ENCODE results near the gene PRSS38. TPM values are rescaled to one million over a fixed set of nuclear protein-coding genes. Genes with fewer than 3 reads are reported as not detected.

The PRSS38 gene
- total RNA-seq, 2 donors from 2014 or later: not detected

DNA sequence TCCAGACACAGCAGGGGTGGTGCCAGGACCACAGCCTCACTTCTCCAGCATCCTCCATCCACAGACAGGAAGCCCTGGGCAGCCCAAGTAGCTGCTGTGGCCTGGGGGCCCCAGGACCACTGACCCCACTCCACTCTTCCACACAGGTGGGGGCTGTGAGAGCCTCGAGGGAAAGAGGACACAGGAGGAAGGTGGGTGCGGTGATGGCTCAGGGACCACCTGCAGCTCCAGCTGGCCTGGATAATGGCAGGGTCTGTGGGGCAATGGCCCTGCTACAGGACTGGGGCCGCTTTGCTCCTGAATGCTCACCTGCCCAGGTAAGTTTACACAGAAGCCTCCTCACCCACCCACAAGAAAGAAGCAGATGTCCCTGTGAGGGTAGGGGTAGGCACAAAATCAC, 18.3 kb upstream of the PRSS38 start:
- Mint-ChIP-seq H3K4me1 (peaks cover 2% of the 10 kb centered on the region), H3K27me3 (ENCODE audit: insufficient read depth) (peaks cover 9% of the 10 kb centered on the region), H3K36me3 (ENCODE audit: low read depth) (no peaks in the 10 kb centered on the region), H3K9me3 (no peaks in the 10 kb centered on the region), H3K27ac (no peak overlapping the region), H3K4me3 (no peak overlapping the region)
- Histone ChIP-seq H3K9ac (ENCODE audit: extremely low read depth, low read length, poor library complexity, severe bottlenecking) (no peak overlapping the region), H3K9me3 (ENCODE audit: control insufficient read depth, low read length) (no peaks in the 10 kb centered on the region), H3K36me3 (ENCODE audit: control insufficient read depth, insufficient read depth, low read length) (no peaks in the 10 kb centered on the region), H3K4me3 (ENCODE audit: low read length) (no peak overlapping the region), H3K27me3 (ENCODE audit: control insufficient read depth, insufficient read depth, low read length, poor library complexity, severe bottlenecking) (peaks cover 10% of the 10 kb centered on the region), H3K27ac (ENCODE audit: low read depth, low read length) (no peak overlapping the region), H3K4me1 (ENCODE audit: control insufficient read depth, insufficient read depth, low read length) (peaks cover 8% of the 10 kb centered on the region)
- no peak for DNase-seq
- TF ChIP-seq, protein P1, sequence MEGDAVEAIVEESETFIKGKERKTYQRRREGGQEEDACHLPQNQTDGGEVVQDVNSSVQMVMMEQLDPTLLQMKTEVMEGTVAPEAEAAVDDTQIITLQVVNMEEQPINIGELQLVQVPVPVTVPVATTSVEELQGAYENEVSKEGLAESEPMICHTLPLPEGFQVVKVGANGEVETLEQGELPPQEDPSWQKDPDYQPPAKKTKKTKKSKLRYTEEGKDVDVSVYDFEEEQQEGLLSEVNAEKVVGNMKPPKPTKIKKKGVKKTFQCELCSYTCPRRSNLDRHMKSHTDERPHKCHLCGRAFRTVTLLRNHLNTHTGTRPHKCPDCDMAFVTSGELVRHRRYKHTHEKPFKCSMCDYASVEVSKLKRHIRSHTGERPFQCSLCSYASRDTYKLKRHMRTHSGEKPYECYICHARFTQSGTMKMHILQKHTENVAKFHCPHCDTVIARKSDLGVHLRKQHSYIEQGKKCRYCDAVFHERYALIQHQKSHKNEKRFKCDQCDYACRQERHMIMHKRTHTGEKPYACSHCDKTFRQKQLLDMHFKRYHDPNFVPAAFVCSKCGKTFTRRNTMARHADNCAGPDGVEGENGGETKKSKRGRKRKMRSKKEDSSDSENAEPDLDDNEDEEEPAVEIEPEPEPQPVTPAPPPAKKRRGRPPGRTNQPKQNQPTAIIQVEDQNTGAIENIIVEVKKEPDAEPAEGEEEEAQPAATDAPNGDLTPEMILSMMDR (conservative IDR thresholded peaks at IDR 0.05): no peak
- 88% methylated on average over 2 of the region's 3 CpGs; no CpG with 5 or more reads in 1 of the 2 experiments for WGBS, 2 experiments (ENCODE audit: insufficient coverage in 1 of 2, insufficient read length in 1 of 2)

DNA sequence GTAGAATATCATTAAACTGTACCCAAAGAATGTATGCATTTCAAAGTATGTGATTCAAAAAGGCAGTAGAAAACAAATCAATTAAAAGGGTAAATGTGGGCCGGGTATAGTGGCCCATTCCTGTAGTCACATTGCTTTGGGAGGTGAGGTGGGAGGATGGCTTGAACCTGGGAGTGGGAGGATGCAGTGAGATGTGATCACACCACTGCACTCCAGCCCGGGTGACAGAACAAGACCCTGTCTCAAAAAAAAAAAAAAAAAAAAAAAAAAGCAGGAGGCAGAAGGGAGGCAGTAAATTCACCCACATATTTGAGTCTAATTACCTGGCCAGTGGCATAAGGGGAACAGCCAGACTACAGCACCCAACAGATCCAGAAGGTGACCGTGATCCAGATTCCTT, 17.9 kb upstream of the PRSS38 start:
- Histone ChIP-seq H3K27me3 (ENCODE audit: control insufficient read depth, insufficient read depth, low read length, poor library complexity, severe bottlenecking) (peaks cover 10% of the 10 kb centered on the region), H3K27ac (ENCODE audit: low read depth, low read length) (no peak overlapping the region), H3K4me1 (ENCODE audit: control insufficient read depth, insufficient read depth, low read length) (peaks cover 8% of the 10 kb centered on the region), H3K36me3 (ENCODE audit: control insufficient read depth, insufficient read depth, low read length) (no peaks in the 10 kb centered on the region), H3K9me3 (ENCODE audit: control insufficient read depth, low read length) (no peaks in the 10 kb centered on the region), H3K9ac (ENCODE audit: extremely low read depth, low read length, poor library complexity, severe bottlenecking) (no peak overlapping the region), H3K4me3 (ENCODE audit: low read length) (no peak overlapping the region)
- 90 to 100% methylated on average over 1 to 2 of the region's 3 CpGs for WGBS, 2 experiments (ENCODE audit: insufficient coverage in 1 of 2, insufficient read length in 1 of 2)
- Mint-ChIP-seq H3K4me3 (no peak overlapping the region), H3K27me3 (ENCODE audit: insufficient read depth) (peaks cover 9% of the 10 kb centered on the region), H3K27ac (no peak overlapping the region), H3K4me1 (peaks cover 2% of the 10 kb centered on the region), H3K9me3 (no peaks in the 10 kb centered on the region), H3K36me3 (ENCODE audit: low read depth) (no peaks in the 10 kb centered on the region)
- no peak for DNase-seq
- TF ChIP-seq, protein P1 (conservative IDR thresholded peaks at IDR 0.05): no peak

DNA sequence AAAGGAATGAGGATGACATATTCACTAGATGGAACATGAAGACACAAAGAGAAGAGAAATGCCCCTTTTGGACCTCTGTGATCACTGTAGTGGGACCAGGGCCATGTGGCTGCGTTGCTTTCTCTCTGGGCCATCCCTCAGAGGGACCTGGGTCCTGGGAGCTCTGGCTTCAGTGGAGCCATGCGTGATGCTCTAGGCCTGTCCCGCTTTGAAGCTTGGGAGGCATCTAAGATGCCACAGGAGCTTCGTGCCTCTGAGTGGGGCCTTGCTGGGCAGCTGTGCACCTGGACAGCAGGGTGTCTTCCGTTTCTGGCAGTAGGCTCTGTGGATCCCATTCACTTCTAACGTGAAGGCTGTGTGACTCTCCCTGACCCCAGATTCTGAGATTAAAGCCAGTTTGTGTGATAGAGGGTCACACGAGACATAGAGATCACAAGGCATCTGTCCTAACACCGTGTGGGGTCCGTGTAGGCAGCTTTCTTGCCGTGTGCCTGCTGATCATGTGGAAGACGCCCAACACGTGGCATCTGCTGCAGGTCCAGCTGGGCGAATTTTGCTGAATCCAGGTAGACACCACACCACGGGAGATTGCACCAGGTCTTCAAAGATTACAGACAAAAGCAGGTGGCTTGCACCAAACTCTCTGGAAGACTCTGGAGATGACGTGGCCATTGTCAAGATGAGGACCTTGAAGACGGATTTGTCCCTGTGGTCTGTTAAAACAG, 17.2 kb upstream of the PRSS38 start:
- no peak overlapping the region for H3K27ac ChIP-seq (ENCODE audit: low read depth, low read length)
- 86 to 88% methylated on average over 16 of the region's 16 CpGs for WGBS, 2 experiments (ENCODE audit: insufficient coverage in 1 of 2, insufficient read length in 1 of 2)
- peaks cover 8% of the 10 kb centered on the region for H3K4me1 ChIP-seq (ENCODE audit: control insufficient read depth, insufficient read depth, low read length)

More for the DNA sequence above, 17.2 kb upstream of the PRSS38 start:
- Histone ChIP-seq H3K36me3 (ENCODE audit: control insufficient read depth, insufficient read depth, low read length) (no peaks in the 10 kb centered on the region), H3K27me3 (ENCODE audit: control insufficient read depth, insufficient read depth, low read length, poor library complexity, severe bottlenecking) (peaks cover 14% of the 10 kb centered on the region), H3K9ac (ENCODE audit: extremely low read depth, low read length, poor library complexity, severe bottlenecking) (no peak overlapping the region), H3K9me3 (ENCODE audit: control insufficient read depth, low read length) (no peaks in the 10 kb centered on the region), H3K4me3 (ENCODE audit: low read length) (no peak overlapping the region)
- TF ChIP-seq, protein P1 (conservative IDR thresholded peaks at IDR 0.05): no peak
- Mint-ChIP-seq H3K27ac (no peak overlapping the region), H3K36me3 (ENCODE audit: low read depth) (no peaks in the 10 kb centered on the region), H3K27me3 (ENCODE audit: insufficient read depth) (peaks cover 12% of the 10 kb centered on the region), H3K4me3 (no peak overlapping the region), H3K4me1 (peaks cover 2% of the 10 kb centered on the region), H3K9me3 (no peaks in the 10 kb centered on the region)
- DNase-seq: no peak
